Peyer's patch (tissue), 4 donors: ENCODE data around the gene NOL6. TPM values are rescaled to one million over a fixed set of nuclear protein-coding genes. Genes with fewer than 3 reads are reported as not detected.

Experiments
- DNase-seq, 3 donors: peaks; one replicate each; pipeline ENCODE4 v3.0.0-alpha.2; 2017 to 2019
- H3K27ac ChIP-seq, 4 donors: fragments of 200-600 bp; sonication (generic); one replicate each; pipeline ENCODE4 v1.5.1; 2016 to 2019
- H3K27me3 ChIP-seq, 2 donors: fragments of 200-600 bp; sonication (generic); one replicate each; pipeline ENCODE4 v1.5.1; 2019
- H3K36me3 ChIP-seq, 3 donors: fragments of 200-600 bp; sonication (generic); one replicate each; pipeline ENCODE4 v1.5.1; 2016 to 2019
- H3K4me1 ChIP-seq, 4 donors: fragments of 200-600 bp; sonication (generic); one replicate each; pipeline ENCODE4 v1.5.1; 2016 to 2019
- H3K4me3 ChIP-seq, 4 donors: fragments of 200-600 bp; sonication (generic); 1 replicate in 3 of 4; 2 replicates in 1 of 4; pipeline ENCODE4 v1.5.1; 2016 to 2019; ENCODE audit warnings: mild to moderate bottlenecking in 1 of 4
- H3K9me3 ChIP-seq, 4 donors: fragments of 200-600 bp; sonication (generic); one replicate each; pipeline ENCODE4 v1.5.1; 2016 to 2019; ENCODE audit warnings: mild to moderate bottlenecking in 1 of 4
- POLR2A ChIP-seq, 2 donors: fragments of 450-650 bp; IDR thresholded peaks; one replicate each; pipeline ENCODE4 v1.5.1; 2017; ENCODE audit warnings: antibody characterized with exemption in 2 of 2, mild to moderate bottlenecking in 2 of 2, moderate library complexity in 2 of 2
- total RNA-seq, 4 donors: library from RNA; depleted of rRNA; stranded (reverse); fragments of >200 nt; gene quantifications; one replicate each; pipeline ENCODE4 v1.1.0, GENCODE V29; 2016
- TF ChIP-seq, protein P1 (sequence below), 6 experiments: fragments of 450-650 bp in 4 of 6; fragments of 200-600 bp in 2 of 6; sonication (generic) in 1 of 6; IDR thresholded peaks; one replicate each; pipeline ENCODE4 v1.5.1; 2017 to 2019; ENCODE audit warnings: antibody characterized with exemption in 6 of 6, mild to moderate bottlenecking in 3 of 6, moderate library complexity in 1 of 6

NOL6 gene
- total RNA-seq, 4 donors from 2014 or later: 14.5 to 26.4 (median 18.4) TPM

DNA sequence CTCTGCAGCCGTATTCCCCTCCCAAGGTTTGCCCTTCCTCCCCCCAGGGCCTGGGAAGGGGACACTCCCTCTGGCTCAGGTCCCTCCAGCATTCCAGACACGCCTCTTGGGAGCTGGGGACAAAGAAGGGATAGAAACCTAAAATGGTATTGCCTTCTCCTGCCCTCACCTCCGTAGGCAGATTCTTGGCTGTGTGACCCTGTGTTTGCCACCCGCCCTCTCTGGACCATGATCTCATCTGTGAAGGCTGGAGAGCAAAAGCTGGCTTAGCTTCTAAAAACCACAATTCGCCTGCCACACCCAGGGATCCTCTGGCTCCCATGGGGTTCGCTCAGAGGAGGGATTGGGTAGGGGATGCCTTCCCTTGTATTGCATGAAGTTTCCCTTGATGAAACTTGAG lies 34.0 kb downstream of the NOL6 start:
- Histone ChIP-seq H3K9me3 (no peaks in the 10 kb centered on the region), H3K27ac (peak overlapping the region in 2 of 4 donors; percentile 59 to 67), H3K4me1 (peaks cover 0 to 36% (median 1%) of the 10 kb centered on the region in 4 donors), H3K4me3 (no peak overlapping the region), H3K27me3 (no peaks in the 10 kb centered on the region), H3K36me3 (peaks cover 0 to 24% (median 0%) of the 10 kb centered on the region in 3 donors)
- DNase-seq: peak in 1 of 3 donors; percentile 52
- TF ChIP-seq, protein P1, sequence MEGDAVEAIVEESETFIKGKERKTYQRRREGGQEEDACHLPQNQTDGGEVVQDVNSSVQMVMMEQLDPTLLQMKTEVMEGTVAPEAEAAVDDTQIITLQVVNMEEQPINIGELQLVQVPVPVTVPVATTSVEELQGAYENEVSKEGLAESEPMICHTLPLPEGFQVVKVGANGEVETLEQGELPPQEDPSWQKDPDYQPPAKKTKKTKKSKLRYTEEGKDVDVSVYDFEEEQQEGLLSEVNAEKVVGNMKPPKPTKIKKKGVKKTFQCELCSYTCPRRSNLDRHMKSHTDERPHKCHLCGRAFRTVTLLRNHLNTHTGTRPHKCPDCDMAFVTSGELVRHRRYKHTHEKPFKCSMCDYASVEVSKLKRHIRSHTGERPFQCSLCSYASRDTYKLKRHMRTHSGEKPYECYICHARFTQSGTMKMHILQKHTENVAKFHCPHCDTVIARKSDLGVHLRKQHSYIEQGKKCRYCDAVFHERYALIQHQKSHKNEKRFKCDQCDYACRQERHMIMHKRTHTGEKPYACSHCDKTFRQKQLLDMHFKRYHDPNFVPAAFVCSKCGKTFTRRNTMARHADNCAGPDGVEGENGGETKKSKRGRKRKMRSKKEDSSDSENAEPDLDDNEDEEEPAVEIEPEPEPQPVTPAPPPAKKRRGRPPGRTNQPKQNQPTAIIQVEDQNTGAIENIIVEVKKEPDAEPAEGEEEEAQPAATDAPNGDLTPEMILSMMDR (IDR thresholded peaks at IDR 0.05): no peak
- TF ChIP-seq POLR2A (IDR thresholded peaks at IDR 0.05): no peak

DNA sequence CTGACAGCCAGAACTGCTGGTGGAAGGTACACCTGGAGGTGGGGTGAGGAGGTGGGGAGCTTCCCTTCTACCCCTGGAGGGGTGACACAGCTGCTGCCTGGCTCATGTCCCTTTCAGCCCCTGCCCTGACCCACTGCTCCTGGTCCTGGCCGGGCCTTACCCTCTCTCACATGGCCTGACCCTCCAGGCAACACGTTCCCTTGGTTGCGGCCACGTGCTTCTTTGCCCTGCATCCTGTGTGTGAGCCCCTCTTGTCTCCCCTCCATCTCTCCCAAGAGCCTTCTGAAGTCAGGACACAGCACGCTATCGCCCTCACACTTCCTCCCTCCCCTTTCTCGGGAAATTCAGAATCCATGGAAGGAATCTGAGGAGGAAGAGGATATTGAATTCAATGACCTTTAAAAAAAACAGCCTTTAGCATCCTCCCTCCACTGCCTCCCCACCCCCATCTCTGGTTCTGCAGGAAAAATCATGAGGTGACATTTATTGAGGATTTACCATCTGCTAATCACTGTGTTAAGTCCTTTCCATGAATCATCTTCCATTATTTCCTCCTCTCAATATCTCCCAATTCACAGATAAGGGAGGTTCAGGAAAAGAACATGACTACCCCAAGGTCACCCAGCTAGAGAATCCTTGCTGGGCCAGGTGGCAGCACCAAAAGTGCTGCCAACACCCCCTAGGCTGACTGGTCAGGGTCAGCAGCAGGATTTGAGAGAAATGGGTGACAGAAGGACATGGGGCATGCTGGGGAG lies 34.6 kb downstream of the NOL6 start:
- no peaks in the 10 kb centered on the region for H3K27me3 ChIP-seq
- TF ChIP-seq, protein P1 (IDR thresholded peaks at IDR 0.05): no peak
- no peak for TF ChIP-seq POLR2A (IDR thresholded peaks at IDR 0.05)
- peaks cover 0 to 35% (median 1%) of the 10 kb centered on the region in 4 donors for H3K4me1 ChIP-seq
- H3K4me3 ChIP-seq: no peak overlapping the region
- H3K36me3 ChIP-seq: peaks cover 0 to 24% (median 0%) of the 10 kb centered on the region in 3 donors
- peak overlapping the region in 2 of 4 donors; percentile 59 to 67 for H3K27ac ChIP-seq
- H3K9me3 ChIP-seq: no peaks in the 10 kb centered on the region
- DNase-seq: no peak

DNA sequence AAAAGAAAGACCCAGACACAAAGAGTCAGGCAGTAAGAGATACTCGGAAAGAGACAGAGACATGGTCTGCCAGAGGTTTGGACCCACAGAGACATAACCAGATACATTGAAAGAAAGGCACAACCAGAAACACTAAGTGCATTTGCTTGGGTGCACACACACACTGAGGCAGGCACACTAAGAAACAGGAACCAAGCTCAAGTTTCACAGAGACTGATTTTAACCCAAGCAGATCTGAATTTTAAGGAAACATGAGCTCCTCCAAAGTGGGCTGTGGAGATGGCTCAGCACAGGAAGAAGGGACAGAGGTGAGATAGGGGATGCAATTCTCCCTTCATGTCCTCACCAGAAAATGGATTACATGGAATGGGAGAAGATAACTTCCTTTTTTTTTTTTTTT lies 35.8 kb downstream of the NOL6 start:
- Histone ChIP-seq H3K27me3 (no peaks in the 10 kb centered on the region), H3K4me1 (peaks cover 0 to 37% (median 1%) of the 10 kb centered on the region in 4 donors), H3K27ac (no peak overlapping the region), H3K9me3 (no peaks in the 10 kb centered on the region), H3K36me3 (peaks cover 0 to 14% (median 0%) of the 10 kb centered on the region in 3 donors), H3K4me3 (no peak overlapping the region)
- DNase-seq: no peak
- TF ChIP-seq POLR2A (IDR thresholded peaks at IDR 0.05): no peak
- TF ChIP-seq, protein P1 (IDR thresholded peaks at IDR 0.05): no peak

DNA sequence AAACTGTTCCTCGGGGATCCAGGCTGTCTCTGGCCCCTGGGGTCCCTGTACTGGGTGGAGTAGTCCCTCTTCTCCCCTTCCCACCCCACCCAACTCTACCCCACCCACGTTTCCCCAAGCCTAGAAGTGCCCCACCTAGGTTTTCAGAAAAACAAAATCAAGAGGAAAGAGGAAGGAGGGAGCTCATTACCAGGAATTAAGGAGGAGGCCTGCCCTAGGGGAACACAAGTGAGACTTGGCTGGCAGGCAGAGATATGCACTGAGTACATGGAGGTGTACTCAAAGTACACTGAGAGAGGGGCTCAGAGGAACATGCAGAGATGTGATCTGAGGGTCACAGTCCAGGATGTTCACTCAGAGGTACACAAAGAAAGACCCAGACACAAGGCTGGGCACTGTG lies 36.5 kb downstream of the NOL6 start:
- Histone ChIP-seq H3K27me3 (no peaks in the 10 kb centered on the region), H3K4me3 (no peak overlapping the region), H3K9me3 (no peaks in the 10 kb centered on the region), H3K36me3 (peaks cover 0 to 7% (median 0%) of the 10 kb centered on the region in 3 donors), H3K27ac (no peak overlapping the region), H3K4me1 (peaks cover 0 to 35% (median 1%) of the 10 kb centered on the region in 4 donors)
- no peak for DNase-seq
- no peak for TF ChIP-seq POLR2A (IDR thresholded peaks at IDR 0.05)
- TF ChIP-seq, protein P1 (IDR thresholded peaks at IDR 0.05): no peak

DNA sequence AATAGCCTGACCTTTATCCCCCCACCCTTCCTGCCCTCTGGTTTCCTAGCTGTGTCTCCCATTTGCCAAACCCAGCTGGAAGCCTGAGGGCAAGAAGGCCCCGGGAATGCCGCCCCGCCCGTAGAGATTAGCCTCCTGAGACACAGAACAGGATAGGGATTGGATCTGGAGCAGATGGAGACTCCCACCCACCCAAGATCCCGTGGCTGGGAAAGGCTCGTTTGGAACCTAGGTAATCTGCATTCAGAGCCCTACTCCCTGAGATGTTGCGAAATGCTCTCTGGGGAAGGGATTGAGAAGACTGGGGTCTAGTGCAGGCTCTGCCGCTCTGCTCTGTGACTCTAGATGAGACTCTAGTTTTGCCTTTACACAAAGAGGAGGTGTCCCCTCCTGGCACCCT lies 37.3 kb downstream of the NOL6 start:
- no peak for DNase-seq
- peaks cover 0 to 35% (median 1%) of the 10 kb centered on the region in 4 donors for H3K4me1 ChIP-seq
- H3K27me3 ChIP-seq: no peaks in the 10 kb centered on the region
- no peaks in the 10 kb centered on the region for H3K9me3 ChIP-seq
- TF ChIP-seq, protein P1 (IDR thresholded peaks at IDR 0.05): no peak
- TF ChIP-seq POLR2A (IDR thresholded peaks at IDR 0.05): no peak
- no peaks in the 10 kb centered on the region for H3K36me3 ChIP-seq
- no peak overlapping the region for H3K4me3 ChIP-seq
- H3K27ac ChIP-seq: no peak overlapping the region
